Mucosa of gallbladder (tissue), 1 donor: ENCODE data around the gene NISCH. TPM values are rescaled to one million over a fixed set of nuclear protein-coding genes. Genes with fewer than 3 reads are reported as not detected.

Experiments used
- DNase-seq: peaks from one replicate; pipeline ENCODE4 v3.0.0-alpha.2; 2020; ENCODE audit warnings: low spot score
- total RNA-seq: library from RNA; stranded (reverse); gene quantifications from one replicate; pipeline ENCODE4 v1.2.1, GENCODE V29; 2021
- donor health status: DM: no; HTN: no; CAD: no.

The NISCH gene
- total RNA-seq, 1 donor from 2014 or later, result 111 TPM

DNA sequence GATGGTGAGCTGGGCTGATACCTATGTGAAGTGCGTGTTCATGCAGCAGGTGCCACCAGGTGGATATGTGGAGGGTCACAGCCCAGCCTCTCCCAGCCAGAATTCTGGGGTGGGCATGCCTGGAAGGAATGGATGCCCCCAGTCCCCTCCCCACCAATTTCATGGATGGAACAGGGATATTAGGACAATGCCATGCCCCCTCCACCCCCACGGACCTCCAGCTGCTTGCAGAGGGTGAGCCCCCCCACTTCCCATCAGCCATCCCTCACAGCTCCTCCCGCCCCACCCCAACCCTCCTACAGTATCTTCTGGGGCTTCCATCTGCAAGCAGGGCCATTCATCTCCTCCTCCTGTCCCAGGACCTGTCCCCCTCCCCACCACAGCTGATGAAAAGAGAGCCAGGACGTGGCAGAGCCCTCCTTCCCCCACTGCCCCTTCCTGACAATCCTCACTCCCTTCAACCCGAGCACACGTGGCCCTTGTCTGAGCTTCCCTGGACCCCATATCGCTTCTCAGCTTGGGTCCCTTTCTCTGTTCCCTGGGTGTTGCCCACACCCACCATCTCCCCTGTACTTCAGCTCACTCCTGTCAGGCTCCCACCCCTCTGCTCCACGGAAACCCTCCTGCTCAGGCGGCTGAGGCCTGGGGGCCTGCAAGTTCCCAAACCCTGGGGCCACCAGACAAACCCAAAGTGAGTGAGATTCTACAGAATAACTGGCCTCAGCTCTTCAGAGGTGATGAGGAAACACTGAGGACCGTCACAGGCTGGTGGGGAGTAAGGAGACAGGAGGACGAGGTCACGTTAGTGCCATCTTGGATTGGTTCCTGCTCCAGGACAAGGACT is 7.7 kb upstream of the NISCH start:
- no peak for DNase-seq

DNA sequence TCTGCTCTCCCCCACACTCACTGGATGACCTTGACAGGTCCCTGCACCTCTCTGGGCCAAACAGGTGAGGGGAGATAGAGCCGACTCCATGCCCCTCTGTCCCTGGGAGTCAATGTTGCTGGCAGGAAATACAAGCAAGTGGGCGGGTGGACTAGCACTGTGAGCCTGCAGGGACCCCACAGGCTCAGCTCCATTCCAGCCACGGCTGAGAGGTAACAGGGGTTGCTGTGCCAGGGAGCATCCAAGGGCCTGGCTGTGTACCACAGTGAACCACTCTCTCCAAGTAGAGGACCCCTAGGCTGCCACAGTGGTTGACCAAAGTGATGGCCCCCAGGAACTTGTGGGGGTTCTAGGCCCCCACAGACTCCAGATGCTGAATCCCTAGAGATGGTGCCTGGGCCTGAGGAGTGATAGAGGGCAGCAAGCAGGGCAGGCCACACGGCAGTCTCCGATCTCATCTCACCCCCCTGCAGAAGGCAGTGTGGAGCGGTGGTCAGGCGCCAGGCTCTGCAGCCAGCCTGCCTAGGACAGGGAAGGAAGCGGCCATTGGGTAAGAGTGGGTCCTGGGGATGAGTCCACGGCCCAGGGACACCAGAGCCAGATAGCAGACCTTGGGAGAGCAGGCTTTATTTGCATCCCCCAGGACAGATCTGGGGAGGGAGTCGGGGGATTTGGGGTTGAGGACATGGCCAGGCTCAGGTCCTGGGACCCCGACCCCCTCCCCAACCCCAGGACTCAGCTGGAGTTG is 4.7 kb upstream of the NISCH start:
- no peak for DNase-seq

DNA sequence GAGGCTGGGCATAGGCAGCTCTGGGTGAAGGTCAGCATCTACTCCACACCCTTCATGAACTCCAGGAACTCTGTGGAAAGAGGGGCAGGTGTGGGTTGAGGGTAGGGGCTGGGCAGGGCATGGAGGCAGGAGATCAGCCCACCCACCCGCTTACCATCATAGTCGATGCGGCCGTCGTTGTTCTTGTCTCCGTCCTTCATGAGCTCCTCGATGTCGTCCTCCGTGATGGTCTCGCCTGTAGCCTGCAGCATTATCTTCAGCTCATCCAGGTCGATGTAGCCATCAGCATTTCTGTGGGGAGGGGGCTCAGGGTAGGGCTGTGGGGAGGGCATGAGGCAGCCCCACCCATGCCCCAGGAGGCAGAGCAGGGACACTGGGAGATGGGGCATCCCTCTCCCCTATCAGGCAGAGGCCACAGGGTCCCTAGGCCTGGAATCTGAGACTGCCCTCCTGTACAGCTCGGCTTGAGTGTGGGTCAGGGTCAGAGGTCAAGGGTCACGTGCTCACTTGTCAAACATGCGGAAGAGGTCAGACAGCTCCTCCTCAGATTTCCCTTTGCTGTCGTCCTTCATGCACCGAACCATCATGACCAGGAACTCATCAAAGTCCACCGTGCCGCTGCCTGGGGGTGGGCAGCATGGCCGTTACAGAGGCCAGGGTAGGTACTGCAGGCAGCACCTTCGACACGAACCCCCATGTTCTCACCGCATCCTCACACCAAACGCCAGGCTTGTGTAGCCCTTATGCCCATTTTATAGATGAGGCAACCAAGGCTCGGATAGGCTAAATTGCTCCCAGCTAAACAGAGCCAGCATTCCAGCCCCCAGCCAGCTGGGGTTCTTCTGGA is 3.9 kb upstream of the NISCH start:
- no peak for DNase-seq

DNA sequence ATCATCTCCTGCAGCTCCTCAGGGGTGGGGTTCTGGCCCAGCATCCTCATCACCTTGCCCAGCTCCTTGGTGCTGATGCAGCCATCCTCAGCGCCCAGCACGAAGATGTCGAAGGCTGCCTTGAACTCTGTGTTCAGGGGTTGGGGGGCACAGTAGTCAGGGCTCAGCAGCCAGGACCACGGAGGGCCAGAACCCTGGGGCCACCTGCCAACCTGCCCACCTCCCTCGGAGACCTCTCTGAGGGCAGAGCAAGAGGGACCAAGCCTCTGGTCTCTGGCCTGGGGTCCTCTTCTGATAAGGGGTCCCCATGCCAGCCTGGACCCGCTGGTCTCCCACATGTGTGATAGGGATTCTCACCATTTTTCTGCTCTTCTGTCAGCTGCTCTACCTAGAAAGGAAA is 3.3 kb upstream of the NISCH start:
- no peak for DNase-seq

DNA sequence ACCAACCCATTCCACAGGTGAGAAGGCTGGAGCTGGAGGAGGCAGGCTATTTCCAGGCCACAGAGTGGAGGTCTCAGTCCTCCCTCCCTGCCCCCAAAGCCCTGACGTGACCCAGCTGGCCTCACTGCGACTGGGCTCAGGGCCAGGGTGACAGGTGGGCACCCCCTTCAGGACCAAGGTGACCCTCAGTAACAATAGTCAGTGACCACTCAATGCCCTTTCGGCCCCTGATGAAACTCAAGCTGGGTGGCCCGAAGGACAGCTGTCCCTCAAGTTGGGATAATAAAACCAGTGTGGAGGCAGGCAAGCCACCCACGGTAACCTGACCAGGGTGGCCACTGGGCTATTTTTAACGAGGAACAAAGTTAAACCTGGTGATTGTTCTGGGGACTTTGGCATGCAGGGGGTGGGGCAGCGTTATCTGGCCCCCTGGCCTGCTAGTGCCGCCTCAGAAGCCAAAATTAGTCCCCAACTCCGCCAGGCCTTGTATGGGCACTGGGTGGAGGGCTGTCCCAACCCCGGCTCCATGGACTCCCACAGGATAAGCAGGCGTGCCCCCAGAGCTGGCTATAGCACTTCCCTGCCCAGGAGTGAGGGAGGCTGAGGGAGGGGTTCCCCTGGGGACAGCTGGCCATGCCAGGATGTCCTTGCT is 2.7 kb upstream of the NISCH start:
- no peak for DNase-seq

DNA sequence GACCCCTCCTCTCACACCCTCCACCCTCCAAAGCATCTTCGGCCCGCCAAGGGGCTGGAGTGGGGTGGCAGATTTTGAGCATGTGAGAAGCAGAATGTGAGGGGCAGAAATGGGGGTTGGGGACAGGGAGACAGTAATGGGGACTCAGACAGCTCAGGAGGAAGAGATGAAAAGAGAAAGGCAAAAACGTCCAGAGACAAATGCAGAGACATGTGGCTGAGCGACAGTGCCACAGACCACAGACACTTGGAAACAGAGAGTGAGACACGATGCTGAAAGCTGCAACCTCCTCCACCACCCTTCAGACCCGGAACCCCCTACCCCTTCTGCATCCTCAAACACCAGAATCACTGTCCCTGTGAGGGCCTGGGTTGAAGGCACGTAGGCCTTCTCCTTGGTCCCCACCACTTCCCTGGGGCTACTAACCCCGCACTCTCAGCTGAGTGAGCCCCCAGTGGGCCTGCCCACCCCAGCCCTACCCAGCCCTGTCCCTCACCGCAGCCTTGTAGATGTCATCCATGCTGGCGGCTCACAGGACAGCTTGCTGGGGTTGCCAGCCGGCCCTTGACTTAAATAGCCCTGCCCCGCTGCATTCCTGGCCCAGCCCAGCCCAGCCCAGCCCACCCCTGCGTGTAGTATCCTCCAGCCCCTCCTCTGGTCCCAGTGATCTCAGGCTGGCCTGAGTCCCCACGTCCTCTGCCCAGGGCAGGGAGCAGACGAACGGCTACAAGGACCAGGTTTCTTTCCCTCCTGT is 1.7 kb upstream of the NISCH start, which contains the start of gene TNNC1:
TNNC1 (minus strand) TSS at position 546 of the 754 bp plus-strand sequence; CDS start at position 520, 26 bp downstream.
- DNase-seq, result no peak

DNA sequence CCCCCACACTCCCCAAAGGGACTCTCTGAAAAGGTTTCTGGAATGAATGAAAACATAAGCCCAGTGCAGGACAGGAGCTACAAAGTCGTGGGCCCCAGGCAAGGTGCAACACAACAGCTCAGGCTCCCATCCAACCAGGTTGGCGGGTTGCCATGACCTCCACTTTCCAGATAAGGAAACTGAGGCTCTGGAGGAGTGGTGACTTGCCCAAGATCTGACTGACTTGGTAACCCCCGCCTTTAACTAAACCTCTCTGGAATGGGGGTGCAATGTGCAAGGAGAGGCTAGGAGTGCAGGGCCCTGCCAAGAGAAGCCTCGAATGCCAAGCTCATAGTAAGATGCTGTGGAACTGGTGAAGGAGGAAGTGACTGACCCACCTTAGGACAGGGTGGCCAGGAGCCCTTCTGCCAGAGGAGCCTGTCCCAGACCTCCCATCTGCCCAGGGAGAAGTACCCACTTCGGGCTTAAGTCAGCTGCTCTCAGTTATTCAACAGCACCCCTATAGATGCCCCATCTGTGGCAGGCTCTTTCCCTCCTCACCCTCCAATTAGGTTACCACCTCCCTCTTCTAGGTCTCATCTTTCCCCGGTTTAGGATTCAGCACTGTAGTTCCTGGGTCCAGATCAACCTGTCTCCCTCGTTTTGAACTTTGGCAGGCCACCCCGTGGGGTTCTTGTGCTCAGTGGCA is 1.0 kb upstream of the NISCH start:
- DNase-seq, result no peak

DNA sequence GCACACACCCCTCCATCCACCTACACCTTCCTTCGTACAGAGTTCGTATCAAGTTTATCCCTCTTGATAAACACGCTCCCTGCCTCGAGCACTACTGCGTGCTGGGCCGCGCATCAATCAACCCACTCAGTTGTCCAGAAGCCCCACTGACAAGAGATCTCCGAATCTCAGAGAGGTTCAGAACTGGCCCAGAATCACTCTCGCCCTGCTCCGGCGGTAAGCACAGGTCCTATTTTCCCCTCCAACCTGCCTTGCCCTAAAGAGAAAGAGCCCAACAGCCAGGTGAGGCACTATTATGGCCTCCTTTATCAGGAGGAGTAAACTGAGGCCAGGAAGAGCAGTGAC is 494 bp upstream of the NISCH start:
- no peak for DNase-seq

DNA sequence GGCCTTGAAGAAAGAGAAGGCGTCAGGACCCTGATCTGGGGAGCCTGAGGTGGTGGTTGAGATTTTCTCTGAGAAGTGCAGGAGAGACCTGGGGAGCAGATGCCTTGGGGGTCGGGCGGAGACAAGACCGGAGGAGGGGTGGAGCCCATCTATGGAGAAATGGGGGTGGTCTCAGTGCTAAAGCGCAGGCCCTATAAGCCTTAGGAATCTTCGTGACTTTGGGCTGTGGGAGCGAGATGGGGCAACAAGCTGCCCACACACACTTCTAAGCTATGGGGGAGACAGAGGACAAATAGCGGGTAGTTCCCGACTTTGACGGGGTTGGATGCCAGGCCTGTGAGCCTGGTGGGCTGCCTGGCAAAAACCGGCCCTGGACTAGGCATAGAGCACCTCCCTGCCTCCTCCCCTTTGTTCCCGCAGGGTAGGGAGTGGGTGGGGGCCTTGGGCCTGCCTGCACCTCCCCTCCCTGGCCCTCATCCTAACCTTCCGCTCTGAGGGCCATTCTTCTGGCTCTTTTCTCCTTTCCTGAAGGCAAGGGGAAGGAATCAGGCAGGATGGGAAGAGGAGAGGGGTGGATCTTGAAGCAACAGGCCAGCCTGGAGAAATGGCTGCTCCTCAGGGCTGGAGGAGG is 880 bp downstream of the NISCH start:
- DNase-seq, result no peak

DNA sequence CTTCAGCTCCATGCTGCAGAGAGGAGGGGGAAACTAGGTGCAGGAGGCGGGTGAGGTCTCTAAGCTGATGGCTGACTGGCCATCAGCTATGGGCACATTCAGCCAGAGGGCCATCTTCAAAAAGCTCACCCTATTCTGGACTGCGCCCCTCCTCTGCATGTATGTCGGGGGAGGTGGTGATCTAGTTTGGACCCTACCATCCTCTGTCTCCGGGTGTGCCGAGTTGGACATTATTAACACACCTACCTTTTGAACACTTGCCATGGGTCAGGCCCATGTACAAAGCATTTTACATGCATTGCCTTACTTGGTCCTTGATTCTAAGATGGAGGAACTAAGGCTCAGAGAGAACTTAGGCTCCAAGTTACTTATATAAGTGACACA is 1.4 kb downstream of the NISCH start:
- DNase-seq, result no peak

DNA sequence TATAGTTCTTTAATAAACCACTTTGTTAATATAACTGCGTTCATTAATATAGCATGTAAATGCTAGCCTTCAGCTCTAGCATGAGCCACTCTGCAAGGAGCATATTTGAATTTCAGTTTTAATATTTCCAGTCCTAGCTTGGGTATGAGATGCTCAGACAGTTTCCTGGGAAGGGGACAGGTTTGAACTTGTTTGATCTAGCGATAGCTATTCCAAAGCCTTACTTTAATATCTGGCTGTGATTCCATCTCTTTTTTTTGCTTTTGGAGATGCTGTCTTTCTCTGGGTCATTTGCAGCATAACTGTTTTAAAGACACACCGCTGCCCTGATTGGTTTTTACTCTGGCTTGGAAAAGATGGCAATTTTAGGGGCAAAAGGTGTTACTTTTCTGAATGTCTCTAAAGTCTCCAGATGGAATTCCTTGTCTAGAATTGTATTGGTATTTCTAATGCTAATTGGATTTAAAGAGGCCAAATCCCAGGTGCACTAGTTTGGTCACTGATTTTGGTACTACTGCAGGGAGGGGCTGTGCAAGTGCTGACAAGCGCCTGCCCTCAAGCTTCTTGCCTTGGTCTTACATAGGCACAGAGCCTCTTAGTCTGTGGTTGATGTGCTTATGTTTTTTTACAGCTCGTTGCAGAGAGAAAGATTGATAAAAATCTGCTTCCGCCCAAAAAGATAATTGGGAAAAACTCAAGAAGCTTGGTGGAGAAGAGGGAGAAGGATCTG is 2.8 kb downstream of the NISCH start:
- DNase-seq, result no peak

DNA sequence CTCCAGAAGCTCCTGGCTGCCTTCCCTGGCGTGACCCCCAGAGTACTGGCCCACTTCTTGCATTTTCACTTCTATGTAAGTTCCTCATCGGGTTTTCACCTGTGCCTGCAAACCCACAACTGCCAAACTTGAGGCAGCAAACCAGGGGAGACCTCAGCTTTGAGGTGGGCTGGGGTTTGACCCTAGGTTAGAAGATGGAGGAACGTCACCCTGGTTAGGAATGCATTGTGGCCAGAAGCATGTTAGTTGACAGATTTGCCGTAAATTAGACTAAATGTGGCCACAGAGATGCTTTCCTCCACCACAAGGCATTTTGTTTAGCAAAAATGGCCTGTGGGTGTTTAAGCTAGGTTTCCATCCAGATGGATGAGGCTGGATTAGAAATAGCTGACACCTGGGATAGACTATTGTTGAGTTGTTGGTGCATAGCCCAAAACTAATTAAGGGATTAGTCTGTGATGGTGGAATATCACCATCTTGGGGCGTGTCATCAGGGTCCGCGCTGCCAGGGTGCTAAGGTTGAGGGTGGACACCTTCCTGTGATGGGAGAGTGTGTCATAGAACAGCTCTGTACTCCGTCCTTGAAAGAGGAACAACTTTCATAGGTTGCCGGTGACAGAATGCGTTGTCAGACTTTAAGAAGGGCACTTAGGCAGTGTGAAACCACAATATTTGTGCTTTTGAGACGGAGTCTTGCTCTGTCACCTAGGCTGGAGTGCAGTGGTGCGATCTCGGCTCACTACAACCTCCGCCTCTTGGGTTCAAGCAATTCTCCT is 3.6 kb downstream of the NISCH start:
- no peak for DNase-seq

DNA sequence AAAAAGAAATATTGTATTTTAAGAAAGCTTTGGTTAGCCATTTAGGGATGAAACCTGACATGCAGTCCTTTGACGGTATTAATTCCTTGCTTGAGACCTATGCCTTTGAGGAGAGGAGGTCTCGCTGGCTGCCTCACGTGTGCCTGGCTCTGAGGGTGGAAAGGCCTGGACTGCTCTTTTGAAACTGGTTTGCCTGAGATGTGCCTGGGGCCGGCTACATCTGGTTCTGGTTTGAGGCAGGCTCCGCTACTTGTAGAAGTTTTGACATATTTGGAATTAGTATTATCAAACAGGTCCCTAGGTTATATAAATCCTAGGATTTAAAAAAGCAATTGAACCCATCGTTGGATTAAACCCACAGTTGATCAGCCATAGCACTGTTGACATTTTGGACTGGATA is 6.5 kb downstream of the NISCH start:
- no peak for DNase-seq

DNA sequence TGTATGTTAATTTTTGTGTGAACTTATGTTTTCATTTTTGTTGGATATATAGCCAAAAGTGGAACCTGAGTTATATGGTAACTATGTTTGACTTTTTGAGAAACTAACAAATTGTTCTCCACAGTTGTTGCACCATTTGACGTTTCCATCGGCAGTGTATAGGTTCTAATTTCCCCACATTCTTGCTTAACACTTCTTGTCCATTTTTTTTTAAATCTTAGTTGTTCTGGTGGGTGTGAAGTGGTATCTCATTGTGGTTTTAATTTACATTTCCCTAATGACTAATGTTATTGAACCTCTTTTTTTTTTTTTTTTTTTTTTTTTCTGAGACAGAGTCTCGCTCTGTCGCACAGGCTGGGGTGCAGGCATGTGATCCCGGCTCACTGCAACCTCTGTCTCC is 8.0 kb downstream of the NISCH start:
- DNase-seq, result no peak

DNA sequence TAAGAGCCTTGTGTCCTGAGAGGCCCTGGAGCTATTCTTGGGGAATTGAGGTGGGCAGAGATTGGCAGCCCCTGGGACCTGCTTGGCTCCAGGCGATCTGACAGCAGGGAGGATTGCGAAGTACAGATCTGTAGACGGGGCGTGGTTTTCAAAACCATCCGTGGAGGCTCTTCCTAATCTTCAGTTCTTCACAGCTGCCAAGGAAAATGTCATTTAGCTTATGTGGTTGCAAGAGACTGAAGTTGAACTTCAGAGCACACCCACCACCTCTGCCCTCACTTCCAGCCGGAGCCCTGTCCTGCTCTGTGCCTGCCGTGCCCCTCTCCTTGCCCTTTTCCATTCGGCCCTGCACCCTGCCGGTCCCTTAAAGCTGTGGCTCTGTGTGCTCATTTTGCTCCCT is 12.9 kb downstream of the NISCH start:
- no peak for DNase-seq

DNA sequence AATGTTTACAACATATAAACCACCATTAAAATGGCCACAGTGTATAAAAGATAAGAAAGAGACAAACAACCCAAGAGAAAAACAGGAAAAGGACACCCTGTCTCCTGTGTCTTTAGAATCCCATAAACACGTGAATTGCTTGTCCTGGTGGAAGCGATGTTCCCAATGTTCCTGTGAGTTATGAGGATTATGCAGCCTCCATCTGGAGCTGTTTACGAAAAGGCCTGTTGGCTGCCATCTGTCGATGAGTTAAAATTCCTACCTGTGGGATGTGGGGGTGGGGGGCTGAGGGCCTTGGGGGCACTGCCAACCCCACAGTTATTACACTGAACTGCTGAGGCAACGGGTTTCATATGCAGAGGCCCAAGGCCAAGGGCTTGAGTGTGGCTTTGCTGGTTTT is 13.6 kb downstream of the NISCH start:
- DNase-seq, result no peak

DNA sequence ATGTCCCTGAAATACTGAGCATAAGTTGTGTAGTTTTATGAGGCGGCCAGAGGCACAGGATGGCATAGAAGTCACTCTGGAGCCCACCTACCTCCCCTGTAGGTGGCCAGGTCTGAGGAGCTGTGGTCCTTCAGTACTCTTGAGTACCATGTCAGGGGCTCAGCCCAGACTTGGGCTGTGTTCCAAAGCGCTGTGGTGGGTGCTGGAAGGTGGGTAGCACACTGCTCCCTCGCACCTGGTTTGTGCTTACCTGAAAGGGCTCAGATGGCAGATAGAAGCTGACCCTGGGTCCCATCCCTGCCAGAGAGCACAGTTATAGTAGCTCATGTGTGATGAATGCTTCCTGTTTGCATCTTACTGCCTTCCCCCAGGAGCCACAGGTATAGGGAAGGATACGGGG is 15.5 kb downstream of the NISCH start:
- no peak for DNase-seq
